NCI-H1436 treated with DMSO at 0.1 percent for 48 hours (cell line): ENCODE measurements around the gene CHMP6.
A peak's percentile ranks its signal among the peaks of the same experiment; 100 is the strongest.
"Not testable (repeated sequence)": the region's sequence is repeated elsewhere in the genome, so short reads cannot be mapped to it uniquely, and the experiment has no call there.

Experiments
- DNase-seq: peaks from one replicate; lab custom pipeline; 2025; lab: John Stamatoyannopoulos, UW

CHMP6 gene

DNA sequence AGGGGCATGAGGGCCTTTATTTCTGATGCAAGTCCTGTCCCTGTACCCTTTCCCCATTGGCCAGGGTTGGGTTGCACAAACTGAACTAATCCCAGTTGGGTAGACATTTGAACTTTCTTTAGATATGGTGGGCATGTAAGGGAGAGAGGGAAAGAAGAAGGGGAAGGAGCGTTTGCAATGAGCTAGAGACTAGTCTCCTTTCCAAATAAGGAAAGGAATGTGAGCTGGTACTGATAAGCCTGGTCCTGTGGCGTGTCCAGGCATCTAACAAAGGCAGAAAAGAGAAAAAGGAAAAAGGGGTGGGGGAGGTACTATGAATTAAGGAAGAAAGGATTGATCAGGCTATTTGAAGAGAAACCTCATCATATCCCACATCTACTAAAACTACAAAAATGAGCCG lies 20.3 kb downstream of the CHMP6 start:
- DNase-seq: no peak

DNA sequence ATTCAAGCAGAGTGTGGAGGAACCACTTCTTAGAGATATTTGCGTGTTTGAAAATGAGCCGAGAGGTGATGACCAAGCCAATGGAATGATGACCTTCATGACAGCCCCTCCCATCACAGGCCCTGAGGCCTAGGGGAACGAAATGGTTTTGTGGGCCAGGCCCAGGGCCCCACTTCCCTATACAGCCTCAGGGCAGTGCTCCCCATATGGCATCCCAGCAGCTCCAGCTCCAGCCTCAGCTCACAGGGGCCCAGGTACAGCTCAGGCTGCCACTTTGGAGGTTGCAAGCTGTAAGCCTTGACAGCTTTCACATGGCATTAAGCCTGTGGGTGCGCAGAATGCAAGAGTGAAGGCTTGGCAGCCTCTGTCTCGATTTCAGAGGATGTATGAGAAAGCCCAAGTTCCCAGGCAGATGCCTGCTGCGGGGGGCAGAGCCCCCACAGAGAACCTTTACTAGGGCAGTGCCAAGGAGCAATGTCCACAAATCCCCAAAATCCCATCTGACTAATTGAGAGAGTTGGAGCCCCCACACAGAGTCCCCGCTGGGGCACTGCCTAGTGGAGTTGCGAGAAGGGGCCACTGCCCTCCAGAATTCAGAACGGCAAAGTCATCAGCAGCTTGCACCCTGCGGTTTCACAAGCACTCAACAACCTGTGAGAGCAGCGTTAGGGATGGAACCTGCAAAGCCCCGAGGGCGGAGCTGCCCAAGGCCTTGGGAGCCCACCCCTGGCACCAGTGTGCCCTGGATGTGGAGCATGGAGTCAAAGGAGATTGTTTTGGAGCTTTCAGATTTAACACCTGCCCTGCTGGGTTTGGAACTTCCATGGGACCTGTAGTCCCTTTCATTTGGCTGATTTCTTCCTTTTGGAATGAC lies 21.2 kb downstream of the CHMP6 start:
- no peak for DNase-seq

GRCh38 chr17:81013642-81014041 lies 22.0 kb downstream of the CHMP6 start:
- no peak for DNase-seq

GRCh38 chr17:81015136-81015535 lies 23.5 kb downstream of the CHMP6 start:
- no peak for DNase-seq

DNA sequence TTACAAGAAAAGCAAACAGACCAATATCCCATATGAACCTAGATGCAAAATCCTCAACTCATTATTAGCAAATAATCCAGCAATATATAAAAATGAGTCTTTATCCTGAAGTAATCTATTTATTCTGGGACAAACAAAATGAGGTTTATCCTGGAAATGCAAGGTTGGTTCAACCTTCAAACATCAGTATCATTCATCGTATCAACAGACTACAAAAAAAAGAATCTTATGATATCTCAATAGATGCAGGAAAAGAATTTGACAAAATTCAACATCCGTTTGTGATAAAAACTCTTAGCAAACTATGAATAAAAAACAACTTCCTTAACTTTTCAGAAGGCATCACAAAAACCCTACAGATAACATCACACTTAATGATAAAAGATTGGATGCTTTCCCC lies 24.9 kb downstream of the CHMP6 start:
- DNase-seq: no peak

GRCh38 chr17:81017330-81017729 lies 25.7 kb downstream of the CHMP6 start:
- not testable (repeated sequence) for DNase-seq

- DNase-seq: peak; percentile 77
These were observed 26.6 kb downstream of the CHMP6 start for GRCh38 chr17:81018044-81018802.

DNA sequence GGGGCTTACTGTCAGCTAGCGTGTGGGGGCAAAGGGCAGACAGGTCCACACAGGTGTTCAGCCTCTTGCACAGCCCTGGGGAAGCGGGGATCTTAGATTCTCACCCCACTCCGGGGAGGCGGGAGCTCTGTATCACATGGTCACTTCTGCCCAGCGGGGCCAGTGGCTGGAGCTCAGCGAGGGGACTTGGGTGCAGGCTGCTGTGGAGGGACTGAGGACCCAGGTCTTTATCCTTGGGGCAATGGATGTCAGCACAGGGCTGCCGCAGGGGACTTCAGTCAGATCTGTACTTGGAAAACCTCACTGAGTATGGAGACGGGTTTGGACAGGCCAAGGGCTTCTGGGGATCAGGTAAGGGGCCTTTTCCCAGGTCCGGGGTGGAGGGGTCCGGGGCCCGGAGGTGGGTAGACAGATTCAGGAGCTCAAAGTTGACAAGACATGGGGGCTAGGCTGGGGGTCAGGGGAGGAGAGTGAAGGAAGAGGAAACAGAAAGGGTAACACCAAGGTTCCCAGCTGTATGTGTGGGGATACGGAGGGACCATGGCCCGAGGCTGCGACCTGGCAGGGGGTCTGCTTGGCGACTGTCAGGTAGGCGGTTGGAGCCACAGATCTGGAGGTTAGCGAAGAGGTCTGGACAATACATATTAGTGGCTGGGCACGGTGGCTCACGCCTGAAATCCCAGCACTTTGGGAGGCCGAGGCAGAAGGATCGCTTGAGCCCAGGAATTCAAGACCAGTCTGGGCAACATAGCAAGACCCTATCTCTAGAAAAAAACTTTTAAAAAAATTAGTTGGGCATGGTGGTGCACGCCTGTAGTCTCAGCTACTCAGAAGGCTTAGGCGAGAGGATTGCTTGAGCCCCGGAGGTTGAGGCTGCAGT lies 28.2 kb downstream of the CHMP6 start:
- DNase-seq: no peak

GRCh38 chr17:81020443-81020766 lies 28.8 kb downstream of the CHMP6 start:
- DNase-seq: no peak

DNA sequence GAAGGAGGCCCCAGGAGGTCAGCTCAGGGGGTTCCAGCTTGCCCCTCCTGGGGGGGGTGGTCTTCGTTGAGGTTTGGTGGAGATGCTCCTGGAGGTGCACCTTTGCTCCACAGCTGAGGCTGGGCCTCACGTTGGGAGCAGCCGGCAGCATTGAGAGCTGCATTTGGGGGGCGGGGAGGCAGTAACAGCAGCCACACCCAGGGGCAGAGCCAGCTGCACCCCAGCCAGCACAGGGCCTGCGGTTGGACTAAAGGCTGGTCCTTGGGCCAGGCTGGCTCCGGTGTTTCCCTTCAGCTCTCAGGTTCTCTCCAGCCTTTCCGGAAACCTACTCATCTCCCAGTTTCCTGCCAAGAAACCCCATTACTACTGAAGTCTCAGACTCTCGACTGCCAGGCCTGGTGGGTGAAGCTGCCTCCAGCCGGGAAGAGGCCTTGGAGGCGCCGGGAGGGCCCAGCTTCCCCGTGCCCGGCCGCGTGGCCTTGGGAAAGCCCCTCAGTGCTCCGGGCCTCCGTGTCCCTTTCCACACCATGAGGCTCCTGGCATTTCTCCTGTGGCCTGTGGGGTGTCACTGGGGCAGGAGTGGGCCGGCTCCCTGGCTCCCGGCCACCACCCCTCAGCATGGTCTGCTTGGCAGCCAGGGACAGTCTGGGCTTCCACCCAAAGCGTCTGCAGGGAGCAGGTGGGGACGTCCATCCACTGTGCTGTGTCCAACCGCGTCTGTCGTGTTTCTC lies 29.3 kb downstream of the CHMP6 start:
- no peak for DNase-seq

DNA sequence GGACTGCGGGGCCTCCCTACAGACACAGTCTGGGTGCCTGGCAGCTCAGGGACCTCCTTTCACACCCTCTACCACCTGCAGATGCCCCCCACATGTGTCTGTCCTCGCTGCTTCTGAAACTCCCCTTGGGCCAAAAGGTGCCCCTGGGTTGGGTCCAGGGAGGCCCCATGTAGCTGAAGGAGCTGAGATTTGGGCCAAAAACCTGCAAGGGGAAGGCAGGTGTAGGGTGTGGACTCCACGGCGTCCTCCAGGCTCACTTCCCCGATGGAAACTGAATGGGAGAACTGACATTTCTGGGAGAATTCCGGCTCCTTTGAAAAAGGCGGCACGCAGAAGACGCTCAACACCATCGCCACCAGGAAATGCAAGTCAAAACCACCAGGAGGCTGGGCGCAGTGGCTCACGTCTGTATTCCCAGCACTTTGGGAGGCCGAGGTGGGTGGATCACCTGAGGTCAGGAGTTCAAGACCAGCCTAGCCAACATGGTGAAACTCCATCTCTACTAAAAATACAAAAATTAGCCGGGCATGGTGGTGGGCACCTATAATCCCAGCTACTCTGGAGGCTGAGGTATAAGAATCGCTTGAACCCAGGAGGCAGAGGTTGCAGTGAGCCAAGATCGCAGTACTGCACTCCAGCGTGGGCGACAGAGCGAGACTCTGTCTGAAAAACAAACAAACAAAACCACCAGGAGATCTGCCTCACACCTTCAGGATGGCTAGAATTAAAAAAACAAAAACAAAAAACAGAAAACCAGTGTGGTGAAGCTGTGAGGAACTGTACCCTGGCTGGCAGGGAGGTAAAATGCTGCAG lies 30.1 kb downstream of the CHMP6 start:
- DNase-seq: no peak

- DNase-seq: no peak
These were observed 30.7 kb downstream of the CHMP6 start for GRCh38 chr17:81022344-81022676.

DNA sequence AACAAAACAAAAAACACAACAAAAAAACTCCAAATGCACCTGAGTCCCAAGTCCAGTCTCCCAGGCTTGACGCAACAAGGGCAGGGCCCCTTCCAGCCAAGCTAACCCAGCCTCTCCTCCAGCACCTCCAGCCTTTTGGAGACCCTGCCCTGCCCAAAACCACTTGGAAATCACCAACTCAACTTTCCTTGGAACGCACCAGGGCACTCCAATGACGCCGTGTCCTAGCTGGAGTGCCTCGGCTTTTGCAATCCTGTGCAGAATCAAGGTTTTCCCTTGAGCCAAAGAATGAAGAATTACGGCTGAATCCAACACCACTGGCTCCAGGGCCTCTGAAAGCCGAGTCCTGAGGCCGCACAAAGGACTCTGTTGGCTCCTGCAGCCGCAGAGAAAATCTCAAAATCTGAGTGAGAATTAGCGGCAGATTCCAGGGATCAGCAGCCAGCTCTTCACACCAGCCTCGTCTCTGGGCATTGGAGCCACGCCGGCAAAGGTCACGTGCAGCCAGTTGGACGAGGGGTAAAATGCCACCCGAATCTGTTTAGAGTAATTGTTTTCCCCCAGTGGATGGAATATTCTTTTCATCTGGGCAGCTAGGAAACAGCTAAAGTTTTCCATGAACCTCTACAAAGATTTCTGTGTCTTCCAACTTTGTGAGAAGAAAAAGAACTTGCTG lies 33.6 kb downstream of the CHMP6 start:
- DNase-seq: no peak

DNA sequence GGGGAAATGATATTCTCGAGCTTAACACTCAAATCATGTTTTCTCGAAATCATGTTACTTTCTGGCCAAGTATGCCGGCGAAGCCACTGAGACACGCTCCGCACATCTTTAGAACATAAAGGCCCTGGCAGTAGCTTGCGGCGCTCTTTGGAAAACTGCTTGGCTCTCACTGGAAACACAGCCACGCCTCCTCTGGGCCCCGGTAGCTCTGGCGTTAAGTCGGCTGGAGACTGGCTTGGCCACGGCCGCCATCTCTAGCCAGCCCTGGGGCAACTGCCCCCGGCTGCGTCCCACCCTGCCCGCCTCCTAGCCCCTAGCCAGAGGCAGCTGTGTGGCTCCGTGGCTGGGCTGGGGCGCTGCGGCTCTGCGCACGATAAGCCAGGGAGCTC lies 34.1 kb downstream of the CHMP6 start:
- DNase-seq: no peak

DNA sequence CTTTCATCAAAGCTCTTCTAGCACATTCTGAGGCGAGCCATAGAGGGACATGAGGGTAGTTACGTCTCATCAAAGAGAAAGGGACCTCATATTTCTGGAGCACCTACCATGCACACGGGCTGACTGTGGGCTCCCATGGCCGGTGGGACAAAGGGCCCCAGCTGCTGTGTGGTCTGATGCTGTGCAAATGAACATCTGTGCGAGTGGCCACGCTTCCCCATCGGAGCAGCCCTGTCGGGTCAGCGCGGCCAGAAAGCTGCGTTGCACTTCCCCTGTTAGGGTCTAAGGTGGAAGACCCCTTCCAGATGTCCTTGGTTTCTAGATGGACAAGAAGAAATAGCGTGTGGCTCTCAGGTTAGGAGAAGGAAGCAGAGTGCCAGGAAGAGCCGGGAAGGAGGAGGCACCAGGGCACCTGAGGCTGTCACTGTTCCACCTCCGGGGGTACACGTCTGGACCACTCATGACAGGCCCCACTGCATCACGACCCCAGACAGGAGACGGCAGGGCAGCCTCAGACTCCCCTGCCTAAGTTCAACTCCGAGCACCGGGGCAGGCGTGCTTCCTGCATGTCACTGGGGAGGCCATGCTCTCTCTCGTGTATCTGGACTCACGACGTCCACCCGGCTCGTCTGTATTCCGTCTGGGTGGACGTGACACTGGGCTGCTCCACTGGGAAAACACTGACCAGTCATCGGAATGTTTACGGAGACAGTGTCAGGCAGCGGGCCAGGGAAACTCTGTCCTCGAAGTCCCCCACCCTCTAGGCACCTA lies 34.8 kb downstream of the CHMP6 start:
- no peak for DNase-seq

DNA sequence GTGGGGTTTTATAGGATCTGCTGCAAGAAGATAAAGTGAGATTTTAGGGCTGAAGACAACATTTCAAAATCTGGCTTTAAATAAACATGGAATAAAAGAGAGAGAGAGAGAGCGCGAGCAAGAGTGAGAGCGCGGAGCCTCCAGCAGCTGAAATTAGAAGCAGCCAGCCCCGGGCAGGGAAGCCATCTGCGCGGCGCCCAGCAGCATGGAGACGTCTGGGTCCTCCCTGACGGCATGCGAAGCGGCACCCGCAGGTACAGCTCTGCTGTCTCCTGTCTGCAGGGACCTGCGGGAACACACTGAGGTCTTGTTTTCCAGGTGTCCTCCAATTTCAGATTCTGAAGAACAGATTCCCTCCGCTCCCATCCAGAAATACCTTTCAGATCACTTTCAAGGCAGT lies 35.4 kb downstream of the CHMP6 start:
- DNase-seq: no peak

- no peak for DNase-seq
These were observed 36.2 kb downstream of the CHMP6 start for GRCh38 chr17:81027591-81028505.

- no peak for DNase-seq
These were observed 36.8 kb downstream of the CHMP6 start for GRCh38 chr17:81028506-81028858.

DNA sequence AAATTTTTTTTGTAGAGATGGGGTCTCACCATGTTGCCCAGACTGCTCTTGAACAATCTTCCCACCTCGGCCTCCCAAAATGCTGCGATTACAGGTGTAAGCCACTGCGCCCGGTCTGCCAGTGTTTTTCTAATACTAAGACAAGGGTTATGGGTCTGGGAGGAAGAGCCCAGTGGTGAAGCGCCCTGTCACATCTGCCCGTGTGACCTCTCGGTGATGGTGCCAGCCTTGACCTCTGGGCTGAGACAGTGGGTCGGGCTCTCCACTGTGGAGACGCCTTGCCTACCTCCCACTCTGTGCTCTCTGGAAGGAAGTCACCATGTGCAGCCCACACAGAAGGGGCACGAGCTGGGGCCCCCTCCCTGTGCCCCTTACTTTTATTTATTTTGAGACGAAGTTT lies 38.2 kb downstream of the CHMP6 start:
- DNase-seq: no peak
